MM.1S (cell line): Measurements from ENCODE around the gene CFAP74.

Experiments used
- DNase-seq: peaks from one replicate; pipeline ENCODE4 v3.0.0-alpha.2; 2015
- H2AFZ ChIP-seq: fragments of 300-600 bp; sonication (generic); 2 replicates; pipeline ENCODE4 v1.6.0; 2016; ENCODE audit warnings: antibody characterized with exemption, low read length
- H3F3A ChIP-seq: fragments of 300-600 bp; sonication (generic); 2 replicates; pipeline ENCODE4 v1.6.1; 2016; ENCODE audit warnings: mild to moderate bottlenecking, antibody characterized with exemption, low read length, moderate library complexity, mixed read lengths; ENCODE audit not compliant: insufficient read depth
- H3K27ac ChIP-seq: fragments of 300-600 bp; sonication (generic); 2 replicates; pipeline ENCODE4 v1.5.1; 2016; ENCODE audit warnings: mild to moderate bottlenecking, low read length
- H3K27me3 ChIP-seq: fragments of 300-600 bp; sonication (generic); replicated peaks from 2 replicates; pipeline ENCODE4 v1.6.0; 2016; ENCODE audit warnings: low read length; ENCODE audit not compliant: insufficient read depth
- H3K36me3 ChIP-seq: fragments of 300-600 bp; sonication (generic); replicated peaks from 2 replicates; pipeline ENCODE4 v1.6.1; 2016; ENCODE audit warnings: mild to moderate bottlenecking, low read length, mixed read lengths; ENCODE audit not compliant: insufficient read depth
- H3K4me1 ChIP-seq: fragments of 300-600 bp; sonication (generic); 2 replicates; pipeline ENCODE4 v1.6.1; 2016; ENCODE audit warnings: low read length, mixed read lengths
- H3K4me2 ChIP-seq: fragments of 300-600 bp; sonication (generic); 2 replicates; pipeline ENCODE4 v1.6.0; 2016; ENCODE audit warnings: low read depth, low read length
- H3K4me3 ChIP-seq: fragments of 300-600 bp; sonication (generic); 2 replicates; pipeline ENCODE4 v1.5.1; 2016; ENCODE audit warnings: low read length, mixed read lengths
- H3K79me2 ChIP-seq: fragments of 300-600 bp; sonication (generic); 2 replicates; pipeline ENCODE4 v1.6.1; 2016; ENCODE audit warnings: mixed run types, low read length, mixed read lengths
- H3K9ac ChIP-seq: fragments of 300-600 bp; sonication (generic); 2 replicates; pipeline ENCODE4 v1.6.1; 2016; ENCODE audit warnings: low read length, mixed read lengths
- H3K9me2 ChIP-seq: fragments of 300-600 bp; sonication (generic); replicated peaks from 2 replicates; pipeline ENCODE4 v1.6.1; 2016; ENCODE audit warnings: mild to moderate bottlenecking, low read length, mixed read lengths; ENCODE audit not compliant: insufficient read depth
- H3K9me3 ChIP-seq: fragments of 300-600 bp; sonication (generic); replicated peaks from 2 replicates; pipeline ENCODE4 v1.6.1; 2016; ENCODE audit warnings: mild to moderate bottlenecking, low read length, mixed read lengths; ENCODE audit not compliant: insufficient read depth
- H4K20me1 ChIP-seq: fragments of 300-600 bp; sonication (generic); 2 replicates; pipeline ENCODE4 v1.6.1; 2016; ENCODE audit warnings: mild to moderate bottlenecking, low read length, moderate library complexity, mixed read lengths; ENCODE audit not compliant: insufficient read depth
- CTCF ChIP-seq: fragments of 300-600 bp; sonication (generic); IDR thresholded peaks from 2 replicates; pipeline ENCODE4 v1.5.1; 2016; ENCODE audit warnings: antibody characterized with exemption, low read length, mixed read lengths
- EZH2 ChIP-seq: fragments of 300-600 bp; sonication (generic); optimal IDR thresholded peaks from 2 replicates; pipeline ENCODE3; 2017; ENCODE audit warnings: low read depth, mild to moderate bottlenecking, antibody characterized with exemption, low read length, mixed read lengths
- EZH2phosphoT487 ChIP-seq: fragments of 300-600 bp; sonication (generic); IDR thresholded peaks from 2 replicates; pipeline ENCODE4 v1.6.1; 2018; ENCODE audit warnings: antibody characterized with exemption, low read length

CFAP74 gene

GRCh38 chr1:2014181-2014580 lies 10.6 kb upstream of the CFAP74 start:
- H3K27me3 ChIP-seq, result peaks cover 94% of the 10 kb centered on the region
- TF ChIP-seq EZH2 (no peak), CTCF (no peak), EZH2phosphoT487 (no peak)
- H3K4me2 ChIP-seq, result no peak overlapping the region
- no peaks in the 10 kb centered on the region for H4K20me1 ChIP-seq
- no peaks in the 10 kb centered on the region for H3K36me3 ChIP-seq
- H3K4me1 ChIP-seq, result no peaks in the 10 kb centered on the region
- H3K9ac ChIP-seq, result no peak overlapping the region
- H3K9me2 ChIP-seq, result no peaks in the 10 kb centered on the region
- H3K9me3 ChIP-seq, result no peaks in the 10 kb centered on the region
- no peak overlapping the region for H3K27ac ChIP-seq
- DNase-seq, result no peak
- H2AFZ ChIP-seq, result no peak overlapping the region
- H3K79me2 ChIP-seq, result no peaks in the 10 kb centered on the region
- H3F3A ChIP-seq, result no peaks in the 10 kb centered on the region
- no peak overlapping the region for H3K4me3 ChIP-seq

GRCh38 chr1:2009101-2010053 lies 5.8 kb upstream of the CFAP74 start:
- no peak for DNase-seq
- Histone ChIP-seq H3K4me3 (no peak overlapping the region), H3K27ac (no peak overlapping the region)

GRCh38 chr1:2004856-2005255 lies 1.3 kb upstream of the CFAP74 start:
- no peaks in the 10 kb centered on the region for H3K9me2 ChIP-seq
- H3K4me2 ChIP-seq, result no peak overlapping the region
- no peak overlapping the region for H3K27ac ChIP-seq
- no peaks in the 10 kb centered on the region for H3F3A ChIP-seq
- H4K20me1 ChIP-seq, result no peaks in the 10 kb centered on the region
- no peaks in the 10 kb centered on the region for H3K4me1 ChIP-seq
- H2AFZ ChIP-seq, result no peak overlapping the region
- no peak overlapping the region for H3K9ac ChIP-seq
- H3K36me3 ChIP-seq, result no peaks in the 10 kb centered on the region
- no peak for DNase-seq
- no peaks in the 10 kb centered on the region for H3K79me2 ChIP-seq
- no peak for TF ChIP-seq EZH2
- no peak for TF ChIP-seq CTCF
- no peak for TF ChIP-seq EZH2phosphoT487
- peaks cover 90% of the 10 kb centered on the region for H3K27me3 ChIP-seq
- H3K4me3 ChIP-seq, result no peak overlapping the region
- H3K9me3 ChIP-seq, result no peaks in the 10 kb centered on the region

More at GRCh38 chr1:2009101-2010053, 5.8 kb upstream of the CFAP74 start:
- Histone ChIP-seq H3K4me1 (no peaks in the 10 kb centered on the region), H3K9ac (no peak overlapping the region), H3K79me2 (no peaks in the 10 kb centered on the region), H4K20me1 (no peaks in the 10 kb centered on the region), H3K27me3 (peaks cover 95% of the 10 kb centered on the region), H3F3A (no peaks in the 10 kb centered on the region), H3K9me3 (no peaks in the 10 kb centered on the region), H2AFZ (no peak overlapping the region), H3K36me3 (no peaks in the 10 kb centered on the region), H3K4me2 (no peak overlapping the region), H3K9me2 (no peaks in the 10 kb centered on the region)
- TF ChIP-seq CTCF (no peak), EZH2phosphoT487 (no peak), EZH2 (no peak)
